ENCODE results near the gene MBOAT7. TPM values are rescaled to one million over a fixed set of nuclear protein-coding genes. Genes with fewer than 3 reads are reported as not detected.

The MBOAT7 gene
- polyA plus RNA-seq, 1 of the 3 experiments (the other 2 are of a cell fraction) = 80.8 TPM

GRCh38 chr19:54233941-54234340 is 44.6 kb upstream of the MBOAT7 start:
- POLR2A ChIA-PET = no interaction called here
- no peaks in the 10 kb centered on the region for H3K79me2 ChIP-seq (ENCODE audit: insufficient read depth)
- TF ChIP-seq TEAD4 (IDR thresholded peaks at IDR 0.05; ENCODE audit: borderline replicate concordance, insufficient read depth) (no peak), MAX (IDR thresholded peaks at IDR 0.05; ENCODE audit: low read depth) (no peak), ELF1 (IDR thresholded peaks at IDR 0.05) (no peak), RFX5 (IDR thresholded peaks at IDR 0.05; ENCODE audit: low read length) (no peak), NFIC (IDR thresholded peaks at IDR 0.05; ENCODE audit: borderline replicate concordance) (no peak), FOXJ3 (CRISPR knock-in tag; IDR thresholded peaks at IDR 0.05) (no peak), RCOR1 (IDR thresholded peaks at IDR 0.05; ENCODE audit: low read length) (no peak), USF1 (IDR thresholded peaks at IDR 0.05; ENCODE audit: borderline replicate concordance, low read depth) (no peak), NRF1 (IDR thresholded peaks at IDR 0.05; ENCODE audit: low read depth, low read length) (no peak), JUND (IDR thresholded peaks at IDR 0.05) (no peak), USF2 (IDR thresholded peaks at IDR 0.05; ENCODE audit: borderline replicate concordance, low read depth, low read length) (no peak), GABPA (IDR thresholded peaks at IDR 0.05; ENCODE audit: low read depth) (no peak), SMC3 (IDR thresholded peaks at IDR 0.05; ENCODE audit: low read depth, low read length) (no peak), PBX3 (IDR thresholded peaks at IDR 0.05) (no peak), CHD2 (IDR thresholded peaks at IDR 0.05; ENCODE audit: low read length, partially characterized antibody) (no peak), EP300 (IDR thresholded peaks at IDR 0.05; ENCODE audit: borderline replicate concordance in 1 of 2, low read depth in 1 of 2, low read length in 1 of 2) (no peak)
- H3K4me1 ChIP-seq (ENCODE audit: control insufficient read depth in 1 of 2, insufficient read depth in 2 of 2, low read depth in 1 of 2, low read length in 1 of 2) = peaks cover 0 to 2% of the 10 kb centered on the region in 2 experiments; a peak in 1 of 4 replicates
- no peaks in the 10 kb centered on the region for H3K9me2 ChIP-seq
- 12% methylated on average over 5 of the region's 5 CpGs for WGBS (ENCODE audit: low lambda C conversion rate)
- no peak overlapping the region for H2AFZ ChIP-seq (ENCODE audit: low read depth)
- no peak overlapping the region for H3K27ac ChIP-seq (ENCODE audit: low read depth in 2 of 2, low read length in 1 of 2)
- DNase-seq = no peak
- no peaks in the 10 kb centered on the region for H4K20me1 ChIP-seq (ENCODE audit: insufficient read depth)
- H3K27me3 ChIP-seq (ENCODE audit: insufficient read depth) = peaks cover 28% of the 10 kb centered on the region
- no peaks in the 10 kb centered on the region for H3F3A ChIP-seq (replicated peaks; ENCODE audit: insufficient read depth)
- H3K9me3 ChIP-seq = no peaks in the 10 kb centered on the region
- no peak overlapping the region for H3K4me2 ChIP-seq
- no peak overlapping the region for H3K9ac ChIP-seq
- CTCF ChIA-PET = interaction anchor here (0.8 kb wide), 1 partner anchor 66 kb away, joined by 3 read pairs; no protein-coding TSS in a partner anchor
- H3K36me3 ChIP-seq (replicated peaks in 1 of 2; ENCODE audit: control insufficient read depth in 1 of 2, insufficient read depth in 2 of 2, low read length in 1 of 2) = no peaks in the 10 kb centered on the region
- no peak overlapping the region for H3K4me3 ChIP-seq (ENCODE audit: low read depth in 2 of 2, low read length in 1 of 2)

Data from SK-N-SH (cell line).